ENCODE results near the gene SGCE.
"Not testable (repeated sequence)": the region's sequence is repeated elsewhere in the genome, so short reads cannot be mapped to it uniquely, and the experiment has no call there.

SGCE gene, protein sequence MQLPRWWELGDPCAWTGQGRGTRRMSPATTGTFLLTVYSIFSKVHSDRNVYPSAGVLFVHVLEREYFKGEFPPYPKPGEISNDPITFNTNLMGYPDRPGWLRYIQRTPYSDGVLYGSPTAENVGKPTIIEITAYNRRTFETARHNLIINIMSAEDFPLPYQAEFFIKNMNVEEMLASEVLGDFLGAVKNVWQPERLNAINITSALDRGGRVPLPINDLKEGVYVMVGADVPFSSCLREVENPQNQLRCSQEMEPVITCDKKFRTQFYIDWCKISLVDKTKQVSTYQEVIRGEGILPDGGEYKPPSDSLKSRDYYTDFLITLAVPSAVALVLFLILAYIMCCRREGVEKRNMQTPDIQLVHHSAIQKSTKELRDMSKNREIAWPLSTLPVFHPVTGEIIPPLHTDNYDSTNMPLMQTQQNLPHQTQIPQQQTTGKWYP

DNA sequence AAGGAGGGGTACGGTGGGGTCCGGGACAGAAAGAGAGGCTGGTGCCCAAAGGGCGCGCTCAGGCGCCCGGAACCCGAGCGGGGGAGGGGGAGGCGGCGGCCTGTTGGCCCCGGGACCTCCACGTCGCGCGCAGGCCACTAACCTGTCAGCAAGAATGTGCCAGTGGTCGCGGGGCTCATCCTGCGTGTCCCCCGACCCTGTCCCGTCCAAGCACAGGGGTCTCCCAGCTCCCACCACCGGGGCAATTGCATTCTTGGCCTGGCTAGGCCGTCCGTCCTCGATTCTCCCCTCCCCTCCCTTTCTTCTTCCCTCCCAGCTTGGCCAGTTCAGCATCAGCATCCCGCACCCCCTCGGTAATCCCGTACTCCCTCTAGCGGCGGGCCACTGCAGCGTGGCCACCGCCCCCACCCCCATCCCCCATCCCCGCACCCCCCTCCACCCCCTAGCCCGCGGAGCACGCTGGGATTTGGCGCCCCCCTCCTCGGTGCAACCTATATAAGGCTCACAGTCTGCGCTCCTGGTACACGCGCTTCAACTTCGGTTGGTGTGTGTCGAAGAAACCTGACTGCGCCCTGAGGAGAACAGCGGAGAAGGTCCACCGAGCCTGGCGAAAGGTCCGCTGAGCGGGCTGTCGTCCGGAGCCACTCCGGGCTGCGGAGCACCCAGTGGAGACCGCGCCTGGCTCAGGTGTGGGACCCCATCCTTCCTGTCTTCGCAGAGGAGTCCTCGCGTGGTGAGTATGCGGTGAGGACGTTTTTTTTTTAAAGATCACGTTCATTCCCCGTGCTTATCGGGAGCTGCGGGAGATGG lies at the start of gene SGCE:
Gene SGCE, minus strand, starts transcription at position 286 of the 810 bp plus-strand sequence. Its CDS starts 35 bp downstream, at position 251.
- peak; percentile 34 for DNase-seq (ENCODE audit: low spot score)

DNA sequence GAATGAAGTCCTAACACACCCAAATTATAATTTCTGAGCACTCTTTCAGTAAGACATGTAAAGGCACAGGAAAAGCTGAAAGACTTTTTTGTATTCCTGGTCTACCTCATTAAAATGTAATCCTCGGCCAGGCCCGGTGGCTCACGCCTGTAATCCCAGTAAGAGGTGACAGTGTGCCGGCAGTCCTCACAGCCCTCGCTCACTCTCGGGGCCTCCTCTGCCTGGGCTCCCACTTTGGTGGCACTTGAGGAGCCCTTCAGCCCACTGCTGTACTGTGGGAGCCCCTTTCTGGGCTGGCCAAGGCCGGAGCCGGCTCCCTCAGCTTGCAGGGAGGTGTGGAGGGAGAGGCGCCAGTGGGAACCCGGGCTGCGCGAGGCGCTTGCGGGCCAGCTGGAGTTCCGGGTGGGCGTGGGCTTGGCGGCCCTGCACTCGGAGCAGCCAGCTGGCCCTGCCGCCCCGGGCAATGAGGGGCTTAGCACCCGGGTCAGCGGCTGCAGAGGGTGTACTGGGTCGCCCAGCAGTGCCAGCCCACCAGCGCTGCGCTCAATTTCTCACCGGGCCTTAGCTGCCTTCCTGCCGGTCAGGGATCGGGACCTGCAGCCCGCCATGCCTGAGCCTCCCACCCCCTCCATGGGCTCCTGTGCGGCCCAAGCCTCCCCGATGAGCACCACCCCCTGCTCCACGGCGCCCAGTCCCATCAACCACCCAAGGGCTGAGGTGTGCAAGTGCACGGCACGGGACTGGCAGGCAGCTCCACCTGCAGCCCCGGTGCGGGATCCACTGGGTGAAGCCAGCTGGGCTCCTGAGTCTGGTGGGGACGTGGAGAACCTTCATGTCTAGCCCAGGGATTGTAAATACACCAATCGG lies 49.5 kb upstream of the SGCE start:
- DNase-seq (ENCODE audit: low spot score), result not testable (repeated sequence)

DNA sequence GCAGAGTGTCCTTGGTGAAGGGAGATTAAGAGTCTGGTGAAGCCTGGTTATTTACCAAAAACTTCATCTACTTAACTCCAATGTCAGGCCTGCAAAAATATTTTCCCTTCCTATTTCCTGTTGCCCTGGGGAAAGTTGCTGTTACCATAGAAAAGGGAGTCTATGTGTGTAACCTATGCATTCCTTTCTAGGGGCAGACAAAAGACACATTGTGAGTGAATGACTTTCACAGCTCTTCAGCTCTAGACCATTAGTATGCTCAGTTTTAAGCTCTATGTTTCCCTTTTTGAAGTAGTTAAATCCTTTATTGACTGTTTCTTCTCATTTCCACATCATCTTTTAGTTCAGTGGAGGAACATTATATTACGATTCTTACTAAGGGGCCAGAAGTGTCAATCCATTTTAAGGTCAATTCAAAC lies 45.6 kb upstream of the SGCE start:
- no peak for DNase-seq (ENCODE audit: low spot score)

DNA sequence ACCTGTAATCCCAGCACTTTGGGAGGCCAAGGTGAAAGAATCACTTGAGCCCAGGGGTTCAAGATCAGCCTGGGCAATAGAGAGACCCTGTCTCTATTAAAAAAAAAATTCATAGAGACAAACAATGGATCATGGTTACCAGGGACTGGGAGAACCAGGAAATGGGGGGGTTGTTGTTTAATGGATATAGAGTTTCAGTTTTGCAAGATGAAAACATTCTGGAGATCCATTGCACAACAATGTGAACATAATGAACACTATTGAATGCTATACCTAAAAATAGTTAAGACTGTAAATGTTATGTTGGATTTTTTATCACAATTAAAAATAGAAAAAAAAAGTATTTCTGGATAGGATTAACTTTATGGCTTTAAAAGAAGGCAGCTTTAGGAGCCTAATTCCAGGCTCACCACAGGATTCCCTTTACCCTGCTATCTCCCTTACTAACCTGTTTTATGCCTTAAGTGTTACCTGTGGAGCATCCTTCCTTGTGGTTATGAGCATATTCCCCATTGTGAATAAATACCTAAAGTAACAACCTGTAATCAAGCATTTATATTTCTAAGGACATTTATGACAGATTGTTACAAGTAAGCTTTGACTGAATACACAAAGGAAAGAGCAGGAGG lies 45.1 kb upstream of the SGCE start:
- DNase-seq (ENCODE audit: low spot score), result no peak

DNA sequence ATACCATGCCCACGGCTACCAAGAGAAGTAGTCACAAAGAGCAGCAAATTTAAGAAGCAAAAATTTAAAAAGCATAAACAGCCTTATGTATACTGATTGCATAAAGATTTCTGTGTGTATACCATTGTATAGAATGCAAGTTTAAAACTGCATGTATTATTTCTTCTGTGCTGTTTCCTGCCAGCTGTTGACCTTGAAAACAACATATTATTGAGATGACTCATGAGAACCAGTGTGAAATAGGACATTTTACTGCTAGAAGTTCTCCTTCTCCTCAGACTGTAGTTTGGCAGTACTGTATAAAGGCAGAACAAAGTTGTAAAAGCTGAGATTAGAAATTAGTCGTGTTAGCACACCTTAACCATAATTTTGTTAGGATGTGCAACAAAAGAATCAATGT lies 42.3 kb upstream of the SGCE start:
- no peak for DNase-seq (ENCODE audit: low spot score)

DNA sequence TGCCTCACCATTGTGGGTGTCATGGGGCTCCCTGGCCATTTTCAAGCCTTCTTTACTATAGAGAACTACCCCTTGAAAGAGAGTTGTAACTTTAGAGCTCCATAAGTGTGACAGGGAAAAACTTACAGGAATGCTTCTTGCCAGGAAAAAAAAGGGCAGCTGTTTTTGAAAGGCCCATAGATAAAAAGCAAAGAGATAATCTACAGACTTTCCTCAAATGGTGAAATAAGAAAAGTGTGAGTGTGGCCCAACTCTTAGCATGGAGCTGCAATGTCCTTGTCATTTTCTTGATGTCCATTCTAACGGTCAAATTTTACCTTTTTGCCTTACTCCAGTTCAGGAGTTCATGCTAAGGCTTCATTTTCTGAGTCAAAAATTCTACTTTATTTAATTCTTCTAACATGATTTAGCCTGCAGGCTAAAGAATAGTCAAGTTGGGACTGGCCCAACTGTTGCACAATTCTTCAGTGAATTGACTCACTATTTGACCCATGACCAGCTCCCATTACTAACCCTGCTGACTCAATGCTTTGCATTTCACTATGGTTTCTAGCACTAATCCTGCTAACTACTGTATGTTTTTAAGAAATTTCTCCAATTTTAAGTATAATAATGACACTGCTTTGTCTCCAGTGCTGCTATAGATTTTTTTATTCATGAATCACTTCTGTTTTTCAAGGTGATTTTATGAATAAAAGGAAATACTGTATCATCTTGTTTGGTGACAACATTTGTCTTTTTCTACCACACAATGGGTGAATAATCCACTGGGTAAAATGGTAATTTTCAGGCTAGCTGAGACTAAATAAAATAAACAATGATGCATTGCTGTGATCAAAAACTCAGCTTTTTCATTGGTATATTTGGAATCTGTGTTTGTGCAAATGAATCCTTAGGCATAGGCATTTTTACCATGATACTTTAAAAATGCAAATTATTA lies 41.4 kb upstream of the SGCE start:
- DNase-seq (ENCODE audit: low spot score), result no peak

DNA sequence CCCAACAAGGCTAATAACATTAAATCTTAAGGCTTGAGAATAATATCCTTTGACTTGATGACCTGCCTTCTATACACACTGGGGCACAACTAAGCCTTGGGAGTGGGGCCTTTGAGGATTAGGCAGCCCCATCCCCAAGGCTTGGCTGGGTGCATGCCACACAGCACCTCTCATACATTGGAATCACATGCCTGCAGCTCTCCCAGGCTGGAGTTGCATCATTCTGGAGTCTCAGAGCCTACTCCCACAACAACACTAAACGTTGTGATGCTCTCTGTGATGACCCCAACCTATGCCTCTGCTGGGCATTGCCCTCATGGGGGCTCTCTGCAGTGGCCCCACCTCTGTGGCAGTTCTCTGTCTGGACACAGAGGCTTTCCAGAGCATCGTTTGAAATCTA lies 31.9 kb upstream of the SGCE start:
- no peak for DNase-seq (ENCODE audit: low spot score)

DNA sequence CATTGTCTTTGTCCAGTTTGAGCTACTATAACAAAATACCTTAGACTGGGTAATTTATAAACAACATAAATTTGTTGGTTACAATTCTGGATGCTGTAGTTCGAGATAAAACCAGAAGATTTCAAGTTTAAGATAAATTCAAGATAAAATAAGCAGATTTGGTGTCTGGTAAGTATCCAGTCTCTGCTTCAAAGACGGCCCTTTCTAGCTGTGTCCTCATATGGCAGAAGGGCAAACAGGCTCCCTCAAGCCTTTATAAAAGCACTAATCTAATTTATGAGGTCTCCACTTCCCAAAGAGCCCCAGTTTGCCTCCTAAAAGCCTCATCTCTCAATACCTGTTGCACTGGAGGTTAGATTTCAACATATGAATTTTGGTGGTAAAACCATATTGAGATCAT lies 31.1 kb upstream of the SGCE start:
- no peak for DNase-seq (ENCODE audit: low spot score)

DNA sequence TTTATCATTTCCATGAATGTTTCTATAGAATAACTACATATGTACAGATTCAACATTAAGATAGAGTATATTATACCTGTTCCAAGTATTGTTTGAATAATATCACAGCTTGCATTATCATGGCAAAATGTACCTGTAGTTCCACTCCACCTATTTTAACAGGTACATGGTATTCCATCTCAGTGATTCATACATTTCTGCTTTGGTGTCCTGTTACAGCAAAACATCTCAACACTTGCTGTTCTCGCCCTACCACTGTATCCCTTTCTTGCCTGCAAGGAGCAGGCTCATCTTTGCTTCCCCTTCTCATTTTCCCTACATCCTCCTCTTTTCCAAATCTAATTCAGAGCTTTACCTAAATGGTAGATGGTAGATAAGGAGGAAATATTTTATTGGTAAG lies 27.1 kb upstream of the SGCE start:
- DNase-seq (ENCODE audit: low spot score), result no peak

DNA sequence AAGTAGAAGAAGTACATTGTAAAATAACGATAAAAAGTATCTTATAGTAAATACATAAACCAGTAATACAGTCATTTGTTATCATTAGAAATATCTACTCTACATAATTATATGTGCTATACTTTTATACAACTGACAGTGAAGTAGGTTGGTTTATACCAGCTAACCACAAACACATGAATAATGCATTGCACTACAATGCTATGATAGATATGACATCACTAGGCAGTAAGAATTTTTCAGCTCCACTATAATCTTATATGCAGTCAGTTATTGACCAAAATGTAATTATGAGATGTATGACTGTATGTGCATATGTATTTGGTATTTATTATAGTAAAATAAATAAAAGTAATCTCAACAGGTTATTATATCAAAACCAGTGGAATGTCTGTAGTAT lies 23.4 kb upstream of the SGCE start:
- DNase-seq (ENCODE audit: low spot score), result no peak

DNA sequence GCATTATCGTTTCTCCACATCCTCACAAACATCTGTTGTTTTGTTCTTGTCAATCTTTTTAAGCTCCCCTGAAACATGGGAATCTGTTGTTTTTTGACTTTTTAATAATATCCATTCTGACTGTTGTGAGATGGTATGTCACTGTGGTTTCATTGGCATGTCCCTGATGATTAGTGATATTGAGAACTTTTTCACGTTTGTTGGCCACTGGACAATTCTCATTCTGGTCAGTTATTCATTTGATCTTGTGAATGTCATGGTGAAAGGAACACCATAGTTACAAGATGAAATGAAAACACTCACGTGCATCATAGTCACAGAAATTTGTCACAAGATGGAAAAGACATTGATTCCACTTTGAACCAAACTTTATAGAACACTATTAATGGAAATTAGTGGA lies 20.5 kb upstream of the SGCE start:
- DNase-seq (ENCODE audit: low spot score), result no peak

DNA sequence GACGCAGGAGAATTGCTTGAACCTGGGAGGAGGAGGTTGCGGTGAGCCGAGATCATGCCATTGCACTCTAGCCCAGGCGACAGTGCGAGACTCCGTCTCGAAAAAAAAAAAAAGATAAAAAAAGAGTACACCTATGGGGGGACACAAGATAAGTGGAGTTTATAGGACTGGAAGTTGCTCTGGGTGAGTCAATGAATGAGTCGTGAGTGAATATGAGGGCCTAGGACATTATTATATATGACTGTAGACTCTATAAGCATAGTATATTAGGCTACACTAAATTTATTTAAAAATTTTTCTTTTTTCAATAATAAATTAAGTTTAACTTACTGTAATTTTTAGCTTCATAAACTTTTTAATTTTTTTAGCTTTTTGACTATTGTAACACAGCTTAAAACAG lies 19.4 kb upstream of the SGCE start:
- no peak for DNase-seq (ENCODE audit: low spot score)

DNA sequence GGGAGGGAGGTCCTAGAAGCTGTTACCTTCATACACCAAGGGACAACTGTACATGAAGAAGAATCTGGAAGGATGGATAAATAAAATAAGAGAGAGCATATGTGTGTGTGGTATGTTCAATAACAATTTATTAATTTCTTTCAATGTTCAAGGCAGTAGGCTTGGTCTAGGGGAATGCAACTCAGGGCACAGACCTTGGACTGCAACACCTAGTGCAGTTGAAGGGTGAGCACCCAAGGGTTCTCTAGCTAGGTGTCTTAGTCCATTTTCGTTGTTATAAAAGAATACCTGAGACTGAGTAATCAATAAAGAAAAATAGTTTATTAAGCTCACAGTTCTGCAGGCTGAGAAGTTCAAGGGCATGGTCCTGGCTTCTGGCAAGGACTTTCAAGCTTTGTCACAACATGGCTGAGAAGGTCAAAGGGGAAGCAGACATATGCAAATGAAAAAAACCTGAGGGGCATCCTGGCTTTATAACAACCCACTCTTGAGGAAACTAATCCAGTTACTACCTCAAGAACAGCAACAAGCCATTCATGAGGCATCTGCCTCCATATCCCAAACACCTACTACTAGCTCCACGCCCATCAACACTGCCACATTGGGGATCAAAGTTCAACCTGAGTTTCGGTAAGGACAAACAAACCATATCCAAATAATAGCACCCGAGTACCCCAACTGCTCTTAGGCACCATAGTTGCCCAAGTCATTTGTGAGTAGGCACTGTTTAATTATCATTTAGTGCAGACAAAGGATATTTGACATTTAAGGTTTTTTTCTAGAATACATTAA lies 15.7 kb upstream of the SGCE start:
- DNase-seq (ENCODE audit: low spot score), result no peak

DNA sequence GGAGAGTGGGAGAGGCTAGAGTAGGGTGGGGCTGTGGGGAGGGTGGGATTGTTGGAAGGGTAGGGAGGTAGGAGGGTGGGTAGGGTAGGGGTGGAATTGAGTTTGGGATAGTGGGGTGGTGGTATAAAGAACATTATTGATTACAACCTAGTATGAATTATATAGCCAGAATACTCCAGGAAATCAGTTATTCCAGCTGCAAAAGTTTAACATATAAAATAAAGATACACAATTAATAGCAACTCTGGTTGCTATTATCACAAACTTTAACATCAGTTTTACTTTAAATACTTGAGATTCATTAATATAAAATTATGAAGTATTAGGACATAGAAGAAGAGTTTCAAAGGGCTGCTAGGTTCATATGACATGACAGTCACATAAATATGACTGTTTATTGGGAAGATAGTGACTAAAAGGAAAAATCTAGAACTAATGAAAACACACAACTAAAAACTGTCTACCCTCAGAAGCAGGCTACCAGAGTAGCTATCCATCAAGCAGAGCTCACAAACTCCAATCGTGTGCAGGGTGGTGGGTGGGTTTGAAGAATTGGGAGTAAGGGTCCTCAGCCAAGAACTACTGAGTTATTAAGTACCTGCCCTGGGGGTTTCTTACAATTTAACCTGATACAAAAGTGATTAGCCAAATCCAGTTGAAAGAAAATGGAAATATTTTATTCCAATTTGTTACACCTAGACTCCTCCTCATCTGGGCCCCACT lies 14.0 kb upstream of the SGCE start:
- no peak for DNase-seq (ENCODE audit: low spot score)

DNA sequence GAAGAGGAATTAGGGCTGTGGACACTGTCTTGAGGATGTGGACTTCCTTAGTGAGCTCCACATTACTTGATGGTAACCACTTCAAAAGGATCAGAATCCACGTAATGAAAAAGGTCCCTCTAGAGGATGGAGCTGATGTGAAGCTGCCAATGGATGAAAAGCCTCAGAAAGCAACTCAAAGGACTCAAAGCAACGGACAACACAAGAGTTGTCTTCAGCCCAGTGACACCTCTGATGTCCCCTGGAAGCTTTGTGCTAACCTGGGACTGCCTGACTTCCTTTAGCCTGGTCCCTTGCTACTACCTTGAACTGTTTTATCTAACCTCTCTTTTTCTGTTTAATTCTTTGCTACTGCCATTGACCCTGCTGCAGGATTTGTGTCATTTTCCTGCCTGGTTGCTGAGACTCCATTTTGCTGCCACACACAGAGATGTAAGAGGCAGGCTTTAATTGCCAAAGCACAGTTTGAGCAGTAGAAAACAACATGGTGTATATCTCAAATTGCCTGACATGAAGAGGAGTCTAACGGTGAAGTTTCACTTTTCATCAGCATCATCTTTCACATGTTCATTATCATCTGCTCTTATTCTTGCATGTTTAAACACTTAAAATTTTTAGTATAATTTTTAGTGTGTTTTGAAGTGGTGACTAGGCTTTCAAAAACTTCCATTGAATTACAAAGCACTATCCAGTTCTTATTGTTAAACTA lies 11.1 kb upstream of the SGCE start:
- DNase-seq (ENCODE audit: low spot score), result no peak

DNA sequence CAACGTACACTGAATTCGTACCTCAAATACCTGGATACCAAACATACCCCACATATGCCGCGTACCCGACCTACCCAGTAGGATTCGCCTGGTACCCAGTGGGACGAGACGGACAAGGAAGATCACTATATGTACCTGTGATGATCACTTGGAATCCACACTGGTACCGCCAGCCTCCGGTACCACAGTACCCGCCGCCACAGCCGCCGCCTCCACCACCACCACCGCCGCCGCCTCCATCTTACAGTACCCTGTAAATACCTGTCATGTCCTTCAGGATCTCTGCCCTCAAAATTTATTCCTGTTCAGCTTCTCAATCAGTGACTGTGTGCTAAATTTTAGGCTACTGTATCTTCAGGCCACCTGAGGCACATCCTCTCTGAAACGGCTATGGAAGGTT lies 9.5 kb upstream of the SGCE start:
- DNase-seq (ENCODE audit: low spot score), result no peak

DNA sequence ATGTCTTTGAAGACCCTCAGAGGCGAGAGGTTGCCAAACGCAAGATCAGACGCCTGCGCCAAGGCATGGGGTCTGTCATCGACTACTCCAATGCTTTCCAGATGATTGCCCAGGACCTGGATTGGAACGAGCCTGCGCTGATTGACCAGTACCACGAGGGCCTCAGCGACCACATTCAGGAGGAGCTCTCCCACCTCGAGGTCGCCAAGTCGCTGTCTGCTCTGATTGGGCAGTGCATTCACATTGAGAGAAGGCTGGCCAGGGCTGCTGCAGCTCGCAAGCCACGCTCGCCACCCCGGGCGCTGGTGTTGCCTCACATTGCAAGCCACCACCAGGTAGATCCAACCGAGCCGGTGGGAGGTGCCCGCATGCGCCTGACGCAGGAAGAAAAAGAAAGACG lies 8.1 kb upstream of the SGCE start:
- no peak for DNase-seq (ENCODE audit: low spot score)

DNA sequence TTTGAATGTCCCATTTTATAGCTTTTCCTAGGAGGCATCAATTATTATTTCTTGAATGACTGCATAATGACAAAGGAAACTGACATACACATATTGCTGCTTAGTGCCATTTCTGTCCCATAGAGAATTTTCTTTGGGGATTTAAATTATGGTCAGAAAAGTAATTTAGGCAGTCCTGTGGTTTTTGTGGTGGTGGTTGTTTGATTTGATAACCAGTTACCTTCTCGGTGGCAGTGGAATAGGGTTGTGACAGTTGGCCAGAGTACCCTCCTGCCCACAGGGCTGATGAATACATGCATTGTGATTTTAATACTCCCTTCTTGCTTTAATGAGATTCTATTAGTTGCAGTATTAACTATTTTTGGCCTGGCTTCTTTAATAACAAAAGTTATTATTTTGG lies 6.6 kb upstream of the SGCE start:
- DNase-seq (ENCODE audit: low spot score), result no peak

DNA sequence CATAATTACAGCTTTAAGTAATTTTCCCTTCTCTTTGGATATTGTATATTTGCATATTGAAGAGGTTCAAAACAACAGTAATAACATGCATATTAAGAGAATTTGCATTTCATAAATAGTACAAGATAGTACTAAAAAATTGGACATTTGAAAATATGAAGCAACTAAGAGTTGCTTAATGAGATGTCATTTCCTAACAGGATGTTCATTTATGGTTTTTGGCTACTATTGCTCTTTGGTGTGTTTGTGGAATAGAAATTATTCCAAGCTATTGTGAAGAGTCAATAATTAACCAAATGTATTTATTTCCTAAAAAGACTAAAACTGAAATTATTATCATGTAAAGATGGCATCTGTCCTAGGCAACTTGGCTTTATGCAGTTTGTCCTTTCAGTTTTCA lies 4.1 kb upstream of the SGCE start:
- DNase-seq (ENCODE audit: low spot score), result no peak

Measured in CD4-positive, alpha-beta T cell treated with Interleukin-15 for 4 hours (primary cell).